H1 (cell line): ENCODE measurements around the gene MED1. TPM values are rescaled to one million over a fixed set of nuclear protein-coding genes. Genes with fewer than 3 reads are reported as not detected.

Source experiments
- CTBP2 ChIP-seq: IDR thresholded peaks from 2 replicates; pipeline ENCODE4 v1.7.0; 2011; ENCODE audit warnings: borderline replicate concordance, mild to moderate bottlenecking, moderate library complexity, mixed read lengths, low read length; ENCODE audit not compliant: insufficient read depth, insufficient read length
- JUND ChIP-seq: IDR thresholded peaks from 2 replicates; pipeline ENCODE4 v1.6.1; 2011; ENCODE audit warnings: mild to moderate bottlenecking, improper control_type of control experiment, low read length
- SIX5 ChIP-seq: IDR thresholded peaks from 2 replicates; pipeline ENCODE4 v1.6.1; 2011; ENCODE audit warnings: mild to moderate bottlenecking, low read depth, low read length
- polyA plus RNA-seq, 7 experiments: library from polyadenylated mRNA; depleted of rRNA in 3 of 7; stranded (reverse) in 5 of 7; unstranded in 2 of 7; fragments of >200 nt in 5 of 7; fragments of 200-250 nt in 2 of 7; gene quantifications; 1 replicate in 5 of 7; 2 replicates in 1 of 7; 4 replicates in 1 of 7; pipeline versions ENCODE4 v1.2.1 to v1.2.3, GENCODE V29; 2011 to 2013; ENCODE audit warnings: missing spikeins in 2 of 7, mixed read lengths in 2 of 7
- total RNA-seq: library from RNA; stranded (reverse); fragmentation: NEBNext Ultra II Directional; extraction: Animal tissue kit (Norgen Biotek cat#: 25700); gene quantifications from 2 replicates; pipeline ENCODE4 v1.2.1, GENCODE V29; 2021
- TF ChIP-seq, protein P1 (sequence below): fragments of 300-600 bp; sonication (generic); IDR thresholded peaks from 2 replicates; pipeline ENCODE4 v1.7.1; 2012; ENCODE audit warnings: low read length, moderate library complexity, mild to moderate bottlenecking, inconsistent platforms; ENCODE audit not compliant: insufficient replicate concordance
- TF ChIP-seq, protein P2 (sequence below): IDR thresholded peaks from 2 replicates; pipeline ENCODE4 v1.6.1; 2012; ENCODE audit warnings: low read length, inconsistent platforms

Gene MED1
- total and polyA plus RNA-seq, 2 of the 8 experiments (the other 6 are each of a cell fraction or from before 2014, with no cell fraction given) = 24.7 to 56.5 TPM

DNA sequence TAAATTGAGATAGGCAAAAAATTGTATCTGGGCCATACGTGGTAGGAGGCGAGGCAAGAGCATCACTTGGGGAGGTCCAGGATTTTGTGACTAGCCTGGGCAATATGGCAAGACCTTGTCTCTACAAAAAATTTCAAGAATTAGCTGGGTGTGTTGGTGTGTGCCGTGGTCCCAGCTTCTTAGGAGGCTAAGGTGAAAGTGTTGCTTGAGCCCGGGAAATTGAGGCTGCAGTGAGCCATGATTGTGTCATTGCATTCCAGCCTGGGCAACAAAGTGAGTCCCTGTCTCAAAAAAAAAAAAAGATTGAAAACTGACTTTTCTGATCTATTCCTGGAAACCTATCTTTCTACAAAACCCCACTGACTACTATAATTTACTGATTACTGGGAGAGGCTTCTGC lies 36.9 kb upstream of the MED1 start (continued):
- TF ChIP-seq, protein P1, sequence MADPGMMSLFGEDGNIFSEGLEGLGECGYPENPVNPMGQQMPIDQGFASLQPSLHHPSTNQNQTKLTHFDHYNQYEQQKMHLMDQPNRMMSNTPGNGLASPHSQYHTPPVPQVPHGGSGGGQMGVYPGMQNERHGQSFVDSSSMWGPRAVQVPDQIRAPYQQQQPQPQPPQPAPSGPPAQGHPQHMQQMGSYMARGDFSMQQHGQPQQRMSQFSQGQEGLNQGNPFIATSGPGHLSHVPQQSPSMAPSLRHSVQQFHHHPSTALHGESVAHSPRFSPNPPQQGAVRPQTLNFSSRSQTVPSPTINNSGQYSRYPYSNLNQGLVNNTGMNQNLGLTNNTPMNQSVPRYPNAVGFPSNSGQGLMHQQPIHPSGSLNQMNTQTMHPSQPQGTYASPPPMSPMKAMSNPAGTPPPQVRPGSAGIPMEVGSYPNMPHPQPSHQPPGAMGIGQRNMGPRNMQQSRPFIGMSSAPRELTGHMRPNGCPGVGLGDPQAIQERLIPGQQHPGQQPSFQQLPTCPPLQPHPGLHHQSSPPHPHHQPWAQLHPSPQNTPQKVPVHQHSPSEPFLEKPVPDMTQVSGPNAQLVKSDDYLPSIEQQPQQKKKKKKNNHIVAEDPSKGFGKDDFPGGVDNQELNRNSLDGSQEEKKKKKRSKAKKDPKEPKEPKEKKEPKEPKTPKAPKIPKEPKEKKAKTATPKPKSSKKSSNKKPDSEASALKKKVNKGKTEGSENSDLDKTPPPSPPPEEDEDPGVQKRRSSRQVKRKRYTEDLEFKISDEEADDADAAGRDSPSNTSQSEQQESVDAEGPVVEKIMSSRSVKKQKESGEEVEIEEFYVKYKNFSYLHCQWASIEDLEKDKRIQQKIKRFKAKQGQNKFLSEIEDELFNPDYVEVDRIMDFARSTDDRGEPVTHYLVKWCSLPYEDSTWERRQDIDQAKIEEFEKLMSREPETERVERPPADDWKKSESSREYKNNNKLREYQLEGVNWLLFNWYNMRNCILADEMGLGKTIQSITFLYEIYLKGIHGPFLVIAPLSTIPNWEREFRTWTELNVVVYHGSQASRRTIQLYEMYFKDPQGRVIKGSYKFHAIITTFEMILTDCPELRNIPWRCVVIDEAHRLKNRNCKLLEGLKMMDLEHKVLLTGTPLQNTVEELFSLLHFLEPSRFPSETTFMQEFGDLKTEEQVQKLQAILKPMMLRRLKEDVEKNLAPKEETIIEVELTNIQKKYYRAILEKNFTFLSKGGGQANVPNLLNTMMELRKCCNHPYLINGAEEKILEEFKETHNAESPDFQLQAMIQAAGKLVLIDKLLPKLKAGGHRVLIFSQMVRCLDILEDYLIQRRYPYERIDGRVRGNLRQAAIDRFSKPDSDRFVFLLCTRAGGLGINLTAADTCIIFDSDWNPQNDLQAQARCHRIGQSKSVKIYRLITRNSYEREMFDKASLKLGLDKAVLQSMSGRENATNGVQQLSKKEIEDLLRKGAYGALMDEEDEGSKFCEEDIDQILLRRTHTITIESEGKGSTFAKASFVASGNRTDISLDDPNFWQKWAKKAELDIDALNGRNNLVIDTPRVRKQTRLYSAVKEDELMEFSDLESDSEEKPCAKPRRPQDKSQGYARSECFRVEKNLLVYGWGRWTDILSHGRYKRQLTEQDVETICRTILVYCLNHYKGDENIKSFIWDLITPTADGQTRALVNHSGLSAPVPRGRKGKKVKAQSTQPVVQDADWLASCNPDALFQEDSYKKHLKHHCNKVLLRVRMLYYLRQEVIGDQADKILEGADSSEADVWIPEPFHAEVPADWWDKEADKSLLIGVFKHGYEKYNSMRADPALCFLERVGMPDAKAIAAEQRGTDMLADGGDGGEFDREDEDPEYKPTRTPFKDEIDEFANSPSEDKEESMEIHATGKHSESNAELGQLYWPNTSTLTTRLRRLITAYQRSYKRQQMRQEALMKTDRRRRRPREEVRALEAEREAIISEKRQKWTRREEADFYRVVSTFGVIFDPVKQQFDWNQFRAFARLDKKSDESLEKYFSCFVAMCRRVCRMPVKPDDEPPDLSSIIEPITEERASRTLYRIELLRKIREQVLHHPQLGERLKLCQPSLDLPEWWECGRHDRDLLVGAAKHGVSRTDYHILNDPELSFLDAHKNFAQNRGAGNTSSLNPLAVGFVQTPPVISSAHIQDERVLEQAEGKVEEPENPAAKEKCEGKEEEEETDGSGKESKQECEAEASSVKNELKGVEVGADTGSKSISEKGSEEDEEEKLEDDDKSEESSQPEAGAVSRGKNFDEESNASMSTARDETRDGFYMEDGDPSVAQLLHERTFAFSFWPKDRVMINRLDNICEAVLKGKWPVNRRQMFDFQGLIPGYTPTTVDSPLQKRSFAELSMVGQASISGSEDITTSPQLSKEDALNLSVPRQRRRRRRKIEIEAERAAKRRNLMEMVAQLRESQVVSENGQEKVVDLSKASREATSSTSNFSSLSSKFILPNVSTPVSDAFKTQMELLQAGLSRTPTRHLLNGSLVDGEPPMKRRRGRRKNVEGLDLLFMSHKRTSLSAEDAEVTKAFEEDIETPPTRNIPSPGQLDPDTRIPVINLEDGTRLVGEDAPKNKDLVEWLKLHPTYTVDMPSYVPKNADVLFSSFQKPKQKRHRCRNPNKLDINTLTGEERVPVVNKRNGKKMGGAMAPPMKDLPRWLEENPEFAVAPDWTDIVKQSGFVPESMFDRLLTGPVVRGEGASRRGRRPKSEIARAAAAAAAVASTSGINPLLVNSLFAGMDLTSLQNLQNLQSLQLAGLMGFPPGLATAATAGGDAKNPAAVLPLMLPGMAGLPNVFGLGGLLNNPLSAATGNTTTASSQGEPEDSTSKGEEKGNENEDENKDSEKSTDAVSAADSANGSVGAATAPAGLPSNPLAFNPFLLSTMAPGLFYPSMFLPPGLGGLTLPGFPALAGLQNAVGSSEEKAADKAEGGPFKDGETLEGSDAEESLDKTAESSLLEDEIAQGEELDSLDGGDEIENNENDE = no peak
- no peak for TF ChIP-seq CTBP2
- no peak for TF ChIP-seq JUND
- TF ChIP-seq, protein P2, sequence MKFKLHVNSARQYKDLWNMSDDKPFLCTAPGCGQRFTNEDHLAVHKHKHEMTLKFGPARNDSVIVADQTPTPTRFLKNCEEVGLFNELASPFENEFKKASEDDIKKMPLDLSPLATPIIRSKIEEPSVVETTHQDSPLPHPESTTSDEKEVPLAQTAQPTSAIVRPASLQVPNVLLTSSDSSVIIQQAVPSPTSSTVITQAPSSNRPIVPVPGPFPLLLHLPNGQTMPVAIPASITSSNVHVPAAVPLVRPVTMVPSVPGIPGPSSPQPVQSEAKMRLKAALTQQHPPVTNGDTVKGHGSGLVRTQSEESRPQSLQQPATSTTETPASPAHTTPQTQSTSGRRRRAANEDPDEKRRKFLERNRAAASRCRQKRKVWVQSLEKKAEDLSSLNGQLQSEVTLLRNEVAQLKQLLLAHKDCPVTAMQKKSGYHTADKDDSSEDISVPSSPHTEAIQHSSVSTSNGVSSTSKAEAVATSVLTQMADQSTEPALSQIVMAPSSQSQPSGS = no peak
- TF ChIP-seq SIX5 = no peak
